MG63 (cell line): ENCODE measurements around the gene MAST4. TPM values are rescaled to one million over a fixed set of nuclear protein-coding genes. Genes with fewer than 3 reads are reported as not detected.
A peak's percentile ranks its signal among the peaks of the same experiment; 100 is the strongest.

Source experiments
- DNase-seq: peaks from one replicate; pipeline ENCODE4 v3.0.0-alpha.2; 2020
- H3K27me3 ChIP-seq: fragments of 250-450 bp; sonication (Bioruptor Pico); 2 replicates; pipeline ENCODE4 v1.5.1; 2020; ENCODE audit warnings: mild to moderate bottlenecking, moderate library complexity
- H3K36me3 ChIP-seq: fragments of 250-450 bp; sonication (Bioruptor Pico); 2 replicates; pipeline ENCODE4 v1.5.1; 2020; ENCODE audit warnings: mild to moderate bottlenecking, moderate library complexity
- H3K4me3 ChIP-seq: fragments of 250-450 bp; sonication (Bioruptor Pico); 2 replicates; pipeline ENCODE4 v1.5.1; 2020; ENCODE audit warnings: mild to moderate bottlenecking, moderate library complexity
- H3K9me3 ChIP-seq: fragments of 250-450 bp; sonication (Bioruptor Pico); 2 replicates; pipeline ENCODE4 v1.5.1; 2020; ENCODE audit warnings: mild to moderate bottlenecking, moderate library complexity
- total RNA-seq: library from RNA; depleted of rRNA; stranded (reverse); fragments of >200 nt; shearing (Covaris generic); gene quantifications from 2 replicates; pipeline ENCODE4 v1.2.3, GENCODE V29; 2014; ENCODE audit warnings: low replicate concordance

The MAST4 gene
- total RNA-seq, 1 experiment from 2014 or later: 0.16 TPM

DNA sequence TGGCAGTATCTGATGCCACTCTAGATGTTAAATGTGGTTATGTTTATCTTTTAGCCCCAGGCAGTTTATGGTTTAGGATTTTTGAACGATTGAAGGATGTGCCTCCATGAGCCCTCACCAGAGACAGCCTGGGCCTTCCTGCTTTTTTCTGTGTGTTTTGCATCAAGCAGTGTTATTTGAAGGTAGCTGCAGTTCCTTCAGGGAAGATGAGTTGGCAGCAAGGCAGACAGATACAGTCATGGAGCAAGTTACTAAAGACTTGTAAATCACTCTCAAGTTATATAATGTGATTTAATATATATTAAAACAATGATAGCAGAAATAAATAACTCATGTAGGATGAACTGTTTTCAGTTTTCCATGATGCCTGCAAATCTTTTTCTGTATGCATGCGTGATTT, 395.6 kb downstream of the MAST4 start:
- Histone ChIP-seq H3K4me3 (no peak overlapping the region), H3K27me3 (no peaks in the 10 kb centered on the region), H3K9me3 (no peaks in the 10 kb centered on the region), H3K36me3 (no peaks in the 10 kb centered on the region)
- no peak for DNase-seq

DNA sequence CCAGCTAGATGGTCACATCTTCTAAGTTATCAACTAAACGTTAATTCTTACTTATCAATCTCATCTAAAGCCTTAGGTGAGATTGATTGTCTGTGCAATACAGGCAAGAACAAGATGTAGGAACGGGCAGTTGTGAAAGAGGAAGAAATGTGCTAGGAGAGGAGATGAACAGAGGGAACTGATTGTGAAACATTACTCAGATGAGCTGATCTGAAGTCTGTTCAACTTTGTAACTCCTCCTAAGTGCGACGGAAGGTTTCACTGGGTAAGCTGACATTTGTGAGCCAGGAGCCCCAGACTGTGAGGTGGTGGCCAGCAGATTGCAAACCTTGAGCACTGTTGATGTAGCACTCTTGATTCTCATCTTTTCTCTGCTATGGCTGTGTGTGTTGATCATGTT, 396.4 kb downstream of the MAST4 start:
- Histone ChIP-seq H3K9me3 (no peaks in the 10 kb centered on the region), H3K4me3 (no peak overlapping the region), H3K27me3 (no peaks in the 10 kb centered on the region), H3K36me3 (no peaks in the 10 kb centered on the region)
- DNase-seq: no peak

DNA sequence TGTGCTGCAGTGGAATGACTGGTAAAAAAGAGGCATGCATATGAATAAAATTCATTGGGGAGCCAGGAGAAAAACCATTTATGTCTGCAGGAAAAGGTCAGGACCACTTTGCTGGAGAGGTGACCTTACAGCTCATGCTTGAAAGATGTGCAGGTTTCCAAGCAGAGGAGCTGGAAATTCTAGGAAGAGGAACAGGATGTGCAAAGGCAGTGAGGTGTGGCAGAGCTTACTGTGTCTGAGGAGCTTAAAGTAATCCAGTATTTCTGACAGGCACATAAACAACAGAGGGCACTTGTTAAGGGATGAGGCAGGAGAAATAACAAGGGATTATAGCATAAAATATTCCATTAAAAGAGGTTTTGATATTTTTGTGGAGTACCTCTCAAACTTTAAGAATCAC, 397.3 kb downstream of the MAST4 start:
- DNase-seq: no peak

DNA sequence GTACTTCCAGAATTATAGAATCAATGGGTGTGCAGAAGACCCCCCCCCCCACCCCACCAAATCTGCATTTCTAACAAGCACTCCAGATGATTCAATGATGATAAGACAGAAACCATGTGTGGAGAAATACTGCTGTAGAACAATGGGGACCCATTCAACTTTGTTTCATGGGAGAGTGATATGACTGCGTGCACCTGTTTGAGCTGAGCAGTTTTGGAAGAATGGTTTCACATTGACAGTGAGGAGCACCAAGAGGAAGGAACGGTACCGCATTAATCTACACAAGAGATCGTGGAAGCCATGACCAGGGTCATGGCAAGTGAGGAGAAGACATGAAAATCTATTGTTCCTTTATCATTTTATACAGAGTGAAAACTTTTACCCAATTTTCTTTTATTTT, 397.7 kb downstream of the MAST4 start:
- Histone ChIP-seq H3K36me3 (no peaks in the 10 kb centered on the region), H3K9me3 (no peaks in the 10 kb centered on the region), H3K27me3 (no peaks in the 10 kb centered on the region), H3K4me3 (no peak overlapping the region)
- DNase-seq: no peak

More for the DNA sequence above, 397.3 kb downstream of the MAST4 start:
- H3K36me3 ChIP-seq: no peaks in the 10 kb centered on the region
- H3K4me3 ChIP-seq: no peak overlapping the region
- H3K9me3 ChIP-seq: no peaks in the 10 kb centered on the region
- no peaks in the 10 kb centered on the region for H3K27me3 ChIP-seq

DNA sequence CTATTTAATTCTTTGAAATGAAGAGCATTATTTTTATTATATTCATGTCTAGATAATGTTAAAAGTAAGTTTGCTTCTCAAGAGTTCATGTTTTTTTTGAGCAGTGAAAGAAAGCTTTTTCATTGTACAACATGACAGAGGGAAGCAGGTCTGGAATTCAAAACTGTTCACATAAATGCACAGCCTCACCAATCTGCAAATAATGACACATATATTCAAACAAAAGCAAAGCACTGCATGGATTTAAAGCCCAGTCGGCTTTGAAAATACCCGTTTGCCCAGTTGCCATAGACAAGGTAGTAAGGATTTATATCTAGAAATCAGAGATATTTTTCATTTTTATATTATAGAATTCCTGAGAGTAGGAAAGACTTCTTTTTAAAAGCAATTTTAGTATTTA, 398.6 kb downstream of the MAST4 start:
- Histone ChIP-seq H3K4me3 (no peak overlapping the region), H3K27me3 (no peaks in the 10 kb centered on the region), H3K9me3 (no peaks in the 10 kb centered on the region), H3K36me3 (no peaks in the 10 kb centered on the region)
- DNase-seq: no peak

- no peaks in the 10 kb centered on the region for H3K9me3 ChIP-seq
- DNase-seq: no peak
- H3K36me3 ChIP-seq: no peaks in the 10 kb centered on the region
- 0 out of 2 replicates have a peak, but pooled peaks cover 2% of the 10 kb centered on the region for H3K27me3 ChIP-seq
- no peak overlapping the region for H3K4me3 ChIP-seq
Measured at GRCh38 chr5:67000794-67001475, 404.7 kb downstream of the MAST4 start.

- Histone ChIP-seq H3K36me3 (no peaks in the 10 kb centered on the region), H3K4me3 (no peak overlapping the region), H3K9me3 (no peaks in the 10 kb centered on the region), H3K27me3 (0 out of 2 replicates have a peak, but pooled peaks cover 2% of the 10 kb centered on the region)
- DNase-seq: no peak
Measured at GRCh38 chr5:67002832-67003684, 406.9 kb downstream of the MAST4 start.

DNA sequence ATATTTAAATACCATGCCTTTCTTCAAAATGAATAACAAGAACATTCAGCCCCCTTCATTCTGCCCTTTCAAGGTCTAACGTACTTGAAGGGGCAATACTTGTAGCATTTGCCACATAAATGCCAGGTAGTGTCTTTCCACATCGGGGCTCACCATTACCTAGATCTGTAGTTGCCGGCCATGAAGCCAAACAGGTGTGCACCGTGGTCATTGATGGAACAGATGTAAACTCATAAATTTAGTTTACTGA, 407.4 kb downstream of the MAST4 start:
- peak overlapping the region; percentile 47 for H3K4me3 ChIP-seq
- H3K36me3 ChIP-seq: no peaks in the 10 kb centered on the region
- H3K27me3 ChIP-seq: 0 out of 2 replicates have a peak, but pooled peaks cover 2% of the 10 kb centered on the region
- DNase-seq: no peak
- no peaks in the 10 kb centered on the region for H3K9me3 ChIP-seq

GRCh38 chr5:67003935-67004729, 407.9 kb downstream of the MAST4 start:
- H3K36me3 ChIP-seq: no peaks in the 10 kb centered on the region
- no peaks in the 10 kb centered on the region for H3K9me3 ChIP-seq
- 0 out of 2 replicates have a peak, but pooled peaks cover 2% of the 10 kb centered on the region for H3K27me3 ChIP-seq
- peak overlapping the region; percentile 47 for H3K4me3 ChIP-seq
- peak; percentile 75 for DNase-seq

- no peak for DNase-seq
- H3K36me3 ChIP-seq: no peaks in the 10 kb centered on the region
- H3K27me3 ChIP-seq: 0 out of 2 replicates have a peak, but pooled peaks cover 2% of the 10 kb centered on the region
- peak overlapping the region; percentile 47 for H3K4me3 ChIP-seq
- no peaks in the 10 kb centered on the region for H3K9me3 ChIP-seq
Measured at GRCh38 chr5:67004730-67005350, 408.6 kb downstream of the MAST4 start.

- H3K9me3 ChIP-seq: no peaks in the 10 kb centered on the region
- no peak for DNase-seq
- 0 out of 2 replicates have a peak, but pooled peaks cover 2% of the 10 kb centered on the region for H3K27me3 ChIP-seq
- H3K4me3 ChIP-seq: no peak overlapping the region
- no peaks in the 10 kb centered on the region for H3K36me3 ChIP-seq
Measured at GRCh38 chr5:67005737-67006499, 409.7 kb downstream of the MAST4 start.

GRCh38 chr5:67006500-67006848, 410.3 kb downstream of the MAST4 start:
- H3K9me3 ChIP-seq: no peaks in the 10 kb centered on the region
- DNase-seq: no peak
- 0 out of 2 replicates have a peak, but pooled peaks cover 2% of the 10 kb centered on the region for H3K27me3 ChIP-seq
- H3K36me3 ChIP-seq: no peaks in the 10 kb centered on the region
- H3K4me3 ChIP-seq: no peak overlapping the region

DNA sequence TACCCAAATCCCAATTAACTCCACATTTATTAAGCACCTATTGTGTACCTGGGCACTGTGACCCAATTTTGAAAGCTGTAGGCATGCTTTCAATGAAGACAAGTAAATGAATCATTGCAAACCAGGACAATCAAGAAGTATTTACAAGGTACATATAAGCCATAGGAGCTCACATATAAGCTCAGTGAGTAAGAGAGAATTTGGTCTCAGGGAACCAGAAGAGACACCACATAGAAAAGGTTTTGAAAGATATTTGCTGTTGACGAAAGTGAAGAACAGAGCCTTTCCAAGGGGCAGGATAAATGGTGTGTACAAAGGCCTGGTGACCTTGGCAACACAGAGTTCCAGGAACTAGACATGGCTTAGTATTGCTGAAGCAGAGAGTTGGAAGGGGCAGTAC, 412.8 kb downstream of the MAST4 start:
- DNase-seq: no peak
- Histone ChIP-seq H3K4me3 (no peak overlapping the region), H3K9me3 (no peaks in the 10 kb centered on the region), H3K27me3 (no peaks in the 10 kb centered on the region), H3K36me3 (no peaks in the 10 kb centered on the region)

GRCh38 chr5:67010684-67011409, 414.7 kb downstream of the MAST4 start:
- Histone ChIP-seq H3K4me3 (no peak overlapping the region), H3K27me3 (no peaks in the 10 kb centered on the region), H3K9me3 (no peaks in the 10 kb centered on the region), H3K36me3 (no peaks in the 10 kb centered on the region)
- DNase-seq: peak; percentile 86

GRCh38 chr5:67011422-67011821, 415.2 kb downstream of the MAST4 start:
- Histone ChIP-seq H3K9me3 (no peaks in the 10 kb centered on the region), H3K4me3 (no peak overlapping the region), H3K36me3 (no peaks in the 10 kb centered on the region), H3K27me3 (no peaks in the 10 kb centered on the region)
- no peak for DNase-seq

DNA sequence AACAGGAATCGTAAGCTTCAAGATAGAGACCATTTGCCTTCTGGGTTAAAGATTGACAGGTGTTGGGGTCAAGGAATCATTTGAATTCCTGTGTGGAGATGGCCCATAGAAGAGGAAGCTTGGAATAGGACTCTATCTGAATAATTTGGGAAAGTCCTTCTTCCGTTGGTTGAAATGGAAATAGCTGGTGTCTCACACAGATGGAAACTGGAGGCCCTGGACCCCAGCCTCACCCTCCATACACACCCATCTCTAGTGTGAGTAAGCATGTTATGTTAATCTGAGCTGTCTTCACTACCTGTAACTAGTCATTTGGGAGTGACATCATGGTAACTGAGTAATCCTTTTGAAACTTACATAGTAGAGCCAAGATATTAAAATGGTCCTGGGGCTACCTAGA, 416.0 kb downstream of the MAST4 start:
- Histone ChIP-seq H3K4me3 (no peak overlapping the region), H3K36me3 (no peaks in the 10 kb centered on the region), H3K27me3 (no peaks in the 10 kb centered on the region), H3K9me3 (no peaks in the 10 kb centered on the region)
- DNase-seq: no peak
